ENCODE results near the gene TLX2. TPM values are rescaled to one million over a fixed set of nuclear protein-coding genes. Genes with fewer than 3 reads are reported as not detected.

TLX2 gene
- total RNA-seq, 3 donors from 2014 or later = not detected

DNA sequence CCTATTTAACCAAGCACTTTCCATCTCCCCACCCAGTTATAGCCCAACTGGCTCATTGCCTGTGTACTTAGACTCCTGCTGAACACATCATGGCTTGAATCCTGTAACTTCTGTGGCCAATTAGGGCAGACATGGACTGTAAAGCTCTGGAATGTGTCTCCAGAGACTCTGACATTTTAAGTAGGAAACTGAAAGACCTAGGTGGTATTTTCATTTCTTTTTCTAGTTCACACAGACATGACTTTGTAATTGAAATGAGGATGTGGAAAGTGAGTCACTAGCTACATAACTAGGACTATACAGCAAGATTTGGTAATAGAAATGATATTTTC is 52.5 kb downstream of the TLX2 start:
- no peak for DNase-seq (ENCODE audit: low spot score in 2 of 2)
- H3K27me3 ChIP-seq = no peaks in the 10 kb centered on the region
- no peaks in the 10 kb centered on the region for H3K4me1 ChIP-seq
- H3K27ac ChIP-seq = no peak overlapping the region
- intact Hi-C loops (cut with DNase I; ENCODE audit: low total_unique reads) = no loop called here
- no peak overlapping the region for H3K4me3 ChIP-seq
- H3K9me3 ChIP-seq = no peaks in the 10 kb centered on the region
- TF ChIP-seq POLR2A (IDR thresholded peaks at IDR 0.05) = no peak
- TF ChIP-seq POLR2AphosphoS5 (IDR thresholded peaks at IDR 0.05) = no peak
- TF ChIP-seq, protein P1, sequence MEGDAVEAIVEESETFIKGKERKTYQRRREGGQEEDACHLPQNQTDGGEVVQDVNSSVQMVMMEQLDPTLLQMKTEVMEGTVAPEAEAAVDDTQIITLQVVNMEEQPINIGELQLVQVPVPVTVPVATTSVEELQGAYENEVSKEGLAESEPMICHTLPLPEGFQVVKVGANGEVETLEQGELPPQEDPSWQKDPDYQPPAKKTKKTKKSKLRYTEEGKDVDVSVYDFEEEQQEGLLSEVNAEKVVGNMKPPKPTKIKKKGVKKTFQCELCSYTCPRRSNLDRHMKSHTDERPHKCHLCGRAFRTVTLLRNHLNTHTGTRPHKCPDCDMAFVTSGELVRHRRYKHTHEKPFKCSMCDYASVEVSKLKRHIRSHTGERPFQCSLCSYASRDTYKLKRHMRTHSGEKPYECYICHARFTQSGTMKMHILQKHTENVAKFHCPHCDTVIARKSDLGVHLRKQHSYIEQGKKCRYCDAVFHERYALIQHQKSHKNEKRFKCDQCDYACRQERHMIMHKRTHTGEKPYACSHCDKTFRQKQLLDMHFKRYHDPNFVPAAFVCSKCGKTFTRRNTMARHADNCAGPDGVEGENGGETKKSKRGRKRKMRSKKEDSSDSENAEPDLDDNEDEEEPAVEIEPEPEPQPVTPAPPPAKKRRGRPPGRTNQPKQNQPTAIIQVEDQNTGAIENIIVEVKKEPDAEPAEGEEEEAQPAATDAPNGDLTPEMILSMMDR (IDR thresholded peaks at IDR 0.05) = no peak
- H3K36me3 ChIP-seq = no peaks in the 10 kb centered on the region

Other genes with a start within 250 kb of the TLX2 start
- gene SLC4A5, start 171.0 kb upstream of the TLX2 start, total RNA-seq = 1 to 10 TPM; 2.1 to 9.2 (median 6.2) TPM
- 100 to 1,000 TPM in 2 of 3 donors, 10 to 100 TPM in 1; 92.2 to 125 (median 103) TPM for gene DCTN1, start 134.1 kb upstream of the TLX2 start, total RNA-seq
- gene C2orf81, start 92.8 kb upstream of the TLX2 start, total RNA-seq = 1 to 10 TPM in 2 of 3 donors, under 1 TPM in 1; 0.64 to 1.6 (median 1.3) TPM
- 10 to 100 TPM in 1 of 3 donors, 1 to 10 TPM in 2; 6.7 to 13.1 (median 9.4) TPM for gene WDR54, start 92.7 kb upstream of the TLX2 start, total RNA-seq
- gene RTKN, start 72.5 kb upstream of the TLX2 start, total RNA-seq = 10 to 100 TPM in 2 of 3 donors, 1 to 10 TPM in 1; 9.3 to 49.9 (median 36.7) TPM
- gene INO80B, start 59.4 kb upstream of the TLX2 start, total RNA-seq = 10 to 100 TPM; 12.6 to 26.2 (median 24.4) TPM
- 10 to 100 TPM; 58.0 to 70.0 (median 61.9) TPM for gene WBP1, start 56.0 kb upstream of the TLX2 start, total RNA-seq
- 10 to 100 TPM; 24.0 to 47.3 (median 44.6) TPM for gene MOGS, start 49.1 kb upstream of the TLX2 start, total RNA-seq
- 10 to 100 TPM; 17.9 to 49.0 (median 48.2) TPM for gene MRPL53, start 41.8 kb upstream of the TLX2 start, total RNA-seq
- 10 to 100 TPM; 10.6 to 38.0 (median 27.1) TPM for gene CCDC142, start 31.5 kb upstream of the TLX2 start, total RNA-seq
- 10 to 100 TPM; 21.6 to 32.0 (median 27.8) TPM for gene TTC31, start 31.4 kb upstream of the TLX2 start, total RNA-seq
- gene LBX2, start 14.8 kb upstream of the TLX2 start, total RNA-seq = 1 to 10 TPM in 2 of 3 donors, under 1 TPM in 1; 0.29 to 4.6 (median 1.3) TPM
- 10 to 100 TPM; 18.3 to 20.3 (median 19.8) TPM for gene PCGF1, start 6.8 kb upstream of the TLX2 start, total RNA-seq
- under 1 TPM in 1 of 3 donors, not detected in 2; 0.66 TPM for gene DQX1, start 11.8 kb downstream of the TLX2 start, total RNA-seq
- 100 to 1,000 TPM; 108 to 130 (median 128) TPM for gene AUP1, start 15.3 kb downstream of the TLX2 start, total RNA-seq
- 10 to 100 TPM; 32.1 to 34.5 (median 32.5) TPM for gene HTRA2, start 15.5 kb downstream of the TLX2 start, total RNA-seq
- gene LOXL3, start 39.5 kb downstream of the TLX2 start, total RNA-seq = 1 to 10 TPM; 3.7 to 7.8 (median 6.6) TPM
- 10 to 100 TPM; 11.0 to 33.3 (median 13.1) TPM for gene DOK1, start 40.3 kb downstream of the TLX2 start, total RNA-seq
- gene M1AP, start 133.9 kb downstream of the TLX2 start, total RNA-seq = 1 to 10 TPM in 1 of 3 donors, under 1 TPM in 2; 0.29 to 3.4 (median 0.66) TPM
- 1 to 10 TPM; 4.6 to 8.8 (median 8.5) TPM for gene SEMA4F, start 139.8 kb downstream of the TLX2 start, total RNA-seq

Measured in breast epithelium (tissue), 4 donors.